Activated naive CD4-positive, alpha-beta T cell treated with anti-CD3 and anti-CD28 coated beads, Interleukin-2, amount 50 U/mL, for 16 hours (primary cell): ENCODE measurements around the gene RUNX2.

Experiments
- DNase-seq: peaks from one replicate; pipeline ENCODE4 v3.0.0-alpha.2; 2020

Gene RUNX2

GRCh38 chr6:45686841-45687569 lies 358.9 kb downstream of the RUNX2 start:
- no peak for DNase-seq

- no peak for DNase-seq
These were observed 359.4 kb downstream of the RUNX2 start for GRCh38 chr6:45687570-45687969.

GRCh38 chr6:45688180-45688579 lies 360.1 kb downstream of the RUNX2 start:
- DNase-seq = no peak

- DNase-seq = no peak
These were observed 361.9 kb downstream of the RUNX2 start for GRCh38 chr6:45689926-45690615.

- DNase-seq = no peak
These were observed 362.7 kb downstream of the RUNX2 start for GRCh38 chr6:45690846-45691245.

GRCh38 chr6:45691426-45691825 lies 363.3 kb downstream of the RUNX2 start:
- DNase-seq = no peak

- no peak for DNase-seq
These were observed 363.9 kb downstream of the RUNX2 start for GRCh38 chr6:45692021-45692420.

- no peak for DNase-seq
These were observed 368.6 kb downstream of the RUNX2 start for GRCh38 chr6:45696738-45697137.

- DNase-seq = no peak
These were observed 369.5 kb downstream of the RUNX2 start for GRCh38 chr6:45697605-45698004.

- no peak for DNase-seq
These were observed 369.9 kb downstream of the RUNX2 start for GRCh38 chr6:45698046-45698445.

- DNase-seq = no peak
These were observed 371.5 kb downstream of the RUNX2 start for GRCh38 chr6:45699663-45700062.

GRCh38 chr6:45702849-45703739 lies 375.0 kb downstream of the RUNX2 start:
- no peak for DNase-seq

- DNase-seq = no peak
These were observed 376.1 kb downstream of the RUNX2 start for GRCh38 chr6:45704056-45704800.

- no peak for DNase-seq
These were observed 377.2 kb downstream of the RUNX2 start for GRCh38 chr6:45705137-45705855.

GRCh38 chr6:45706319-45706718 lies 378.2 kb downstream of the RUNX2 start:
- no peak for DNase-seq

GRCh38 chr6:45707176-45707575 lies 379.0 kb downstream of the RUNX2 start:
- no peak for DNase-seq

- DNase-seq = peak; percentile 26
These were observed 381.7 kb downstream of the RUNX2 start for GRCh38 chr6:45709781-45710220.

- DNase-seq = peak; percentile 89
These were observed 382.2 kb downstream of the RUNX2 start for GRCh38 chr6:45710304-45710821.

- no peak for DNase-seq
These were observed 383.9 kb downstream of the RUNX2 start for GRCh38 chr6:45712076-45712475.

GRCh38 chr6:45712786-45713185 lies 384.7 kb downstream of the RUNX2 start:
- DNase-seq = no peak
